ENCODE measurements around the gene TAS2R38.

- TF ChIP-seq EP300 (IDR thresholded peaks at IDR 0.05) (no peak), POLR2A (IDR thresholded peaks at IDR 0.05) (no peak)
- TF ChIP-seq, protein P1, sequence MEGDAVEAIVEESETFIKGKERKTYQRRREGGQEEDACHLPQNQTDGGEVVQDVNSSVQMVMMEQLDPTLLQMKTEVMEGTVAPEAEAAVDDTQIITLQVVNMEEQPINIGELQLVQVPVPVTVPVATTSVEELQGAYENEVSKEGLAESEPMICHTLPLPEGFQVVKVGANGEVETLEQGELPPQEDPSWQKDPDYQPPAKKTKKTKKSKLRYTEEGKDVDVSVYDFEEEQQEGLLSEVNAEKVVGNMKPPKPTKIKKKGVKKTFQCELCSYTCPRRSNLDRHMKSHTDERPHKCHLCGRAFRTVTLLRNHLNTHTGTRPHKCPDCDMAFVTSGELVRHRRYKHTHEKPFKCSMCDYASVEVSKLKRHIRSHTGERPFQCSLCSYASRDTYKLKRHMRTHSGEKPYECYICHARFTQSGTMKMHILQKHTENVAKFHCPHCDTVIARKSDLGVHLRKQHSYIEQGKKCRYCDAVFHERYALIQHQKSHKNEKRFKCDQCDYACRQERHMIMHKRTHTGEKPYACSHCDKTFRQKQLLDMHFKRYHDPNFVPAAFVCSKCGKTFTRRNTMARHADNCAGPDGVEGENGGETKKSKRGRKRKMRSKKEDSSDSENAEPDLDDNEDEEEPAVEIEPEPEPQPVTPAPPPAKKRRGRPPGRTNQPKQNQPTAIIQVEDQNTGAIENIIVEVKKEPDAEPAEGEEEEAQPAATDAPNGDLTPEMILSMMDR (IDR thresholded peaks at IDR 0.05): peak in 3 of 4 experiments; percentile 18 to 61 (median 53)
Observed at GRCh38 chr7:141975806-141976523, 2.4 kb upstream of the TAS2R38 start.
